ENCODE results near the gene MAN1A2. TPM values are rescaled to one million over a fixed set of nuclear protein-coding genes. Genes with fewer than 3 reads are reported as not detected.

MAN1A2 gene
- polyA plus RNA-seq, 3 donors from 2014 or later = 21.9 to 29.2 (median 22.7) TPM

DNA sequence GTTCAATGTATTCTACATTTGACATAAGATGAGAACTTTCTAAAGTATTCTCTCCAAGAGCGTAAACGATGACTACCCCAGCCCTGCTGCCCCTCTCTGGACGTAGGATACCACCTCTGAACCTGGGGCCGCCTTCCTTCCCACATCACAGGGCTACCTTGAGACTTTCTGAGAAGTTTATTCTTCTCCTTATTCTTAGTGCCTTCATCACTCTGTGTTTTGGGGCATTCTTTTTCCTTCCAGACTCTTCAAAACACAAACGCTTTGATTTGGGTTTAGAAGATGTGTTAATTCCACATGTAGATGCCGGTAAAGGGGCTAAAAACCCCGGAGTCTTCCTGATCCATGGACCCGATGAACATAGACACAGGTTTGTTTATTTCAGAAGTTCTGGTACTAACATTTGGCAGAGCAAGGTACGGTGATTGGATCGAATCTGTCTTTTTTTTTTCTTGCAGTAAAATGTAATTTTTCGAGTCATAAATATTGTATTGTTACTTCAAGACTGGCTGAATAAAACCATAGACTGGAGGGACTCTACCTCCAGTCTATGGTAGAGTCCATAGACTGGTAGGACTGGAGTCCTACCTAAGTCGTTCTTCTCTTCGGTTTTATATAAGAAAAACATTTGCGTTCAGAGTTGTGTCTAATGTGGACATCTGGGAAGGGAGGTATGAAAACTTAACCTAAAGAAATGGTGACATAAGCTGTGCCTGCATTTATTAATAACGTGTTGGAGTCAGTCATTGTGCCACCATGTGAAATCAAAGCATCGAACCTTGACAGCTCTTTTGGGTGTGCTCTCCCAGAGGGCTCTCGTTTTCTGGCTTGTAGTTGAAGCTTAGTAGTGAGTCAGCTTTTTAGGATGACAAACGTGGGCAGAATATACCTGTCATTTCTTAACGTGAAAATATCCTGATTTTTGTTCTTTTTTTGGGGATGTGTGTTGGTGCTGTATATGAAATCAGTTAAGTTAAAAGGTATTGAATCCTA, 1.2 kb downstream of the MAN1A2 start:
- peaks cover 67 to 74% of the 10 kb centered on the region in 2 donors for H3K4me1 Mint-ChIP-seq
- DNase-seq = no peak
- H3K4me3 Mint-ChIP-seq = peak overlapping the region; percentile 85 to 98 (median 92)
- no peaks in the 10 kb centered on the region for H3K36me3 Mint-ChIP-seq
- H3K27me3 Mint-ChIP-seq (ENCODE audit: low read depth in 3 of 3) = peaks cover 11 to 17% (median 13%) of the 10 kb centered on the region in 3 donors
- peak overlapping the region; percentile 76 to 94 (median 90) for H3K27ac Mint-ChIP-seq
- no peaks in the 10 kb centered on the region for H3K9me3 Mint-ChIP-seq

DNA sequence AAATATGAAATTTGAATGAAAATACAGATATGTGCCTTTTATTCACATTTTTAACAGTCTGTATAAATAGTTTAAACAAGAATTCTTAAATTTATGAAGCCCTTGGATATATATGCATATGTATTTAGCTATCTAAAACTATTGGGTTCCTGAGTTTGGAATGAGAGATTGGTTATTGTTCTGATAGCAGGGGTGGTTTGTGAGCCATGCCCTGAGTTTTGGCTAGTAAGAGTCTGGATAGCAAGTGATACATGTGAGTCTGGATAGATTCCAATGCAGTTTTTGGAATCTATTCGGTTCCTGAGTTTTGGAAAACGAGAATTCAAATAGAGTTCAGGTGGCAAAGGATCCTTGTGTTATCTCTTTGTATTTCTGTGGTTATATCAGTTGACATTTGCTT, 2.8 kb downstream of the MAN1A2 start:
- Mint-ChIP-seq H3K36me3 (no peaks in the 10 kb centered on the region), H3K9me3 (no peaks in the 10 kb centered on the region), H3K27ac (peak overlapping the region in 4 of 6 donors; percentile 42 to 79 (median 74)), H3K4me1 (peaks cover 75 to 84% of the 10 kb centered on the region in 2 donors), H3K4me3 (peak overlapping the region; percentile 85 to 98 (median 92)), H3K27me3 (ENCODE audit: low read depth in 3 of 3) (peaks cover 11 to 17% (median 13%) of the 10 kb centered on the region in 3 donors)
- DNase-seq = no peak

DNA sequence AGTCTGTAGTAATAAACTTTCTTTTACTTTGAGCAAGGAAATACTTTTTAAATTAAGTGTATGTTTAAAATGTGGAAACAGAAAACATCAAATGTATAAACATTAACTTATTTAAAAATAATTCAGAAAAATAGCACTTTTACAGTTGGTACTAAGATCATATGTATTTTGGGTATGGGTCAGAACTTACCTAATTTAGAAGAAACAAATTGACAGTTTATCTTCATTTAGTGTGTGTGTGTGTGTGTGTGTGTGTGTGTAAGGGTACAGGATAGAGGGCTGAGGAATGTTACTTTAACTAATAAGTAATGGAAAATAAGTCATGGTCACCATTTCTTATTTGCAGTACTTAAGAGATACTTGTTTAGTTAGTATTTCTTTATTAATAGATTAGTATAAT, 3.3 kb downstream of the MAN1A2 start:
- peak overlapping the region in 2 of 6 donors; percentile 48 to 76 for H3K27ac Mint-ChIP-seq
- H3K4me3 Mint-ChIP-seq = peak overlapping the region; percentile 85 to 98 (median 92)

DNA sequence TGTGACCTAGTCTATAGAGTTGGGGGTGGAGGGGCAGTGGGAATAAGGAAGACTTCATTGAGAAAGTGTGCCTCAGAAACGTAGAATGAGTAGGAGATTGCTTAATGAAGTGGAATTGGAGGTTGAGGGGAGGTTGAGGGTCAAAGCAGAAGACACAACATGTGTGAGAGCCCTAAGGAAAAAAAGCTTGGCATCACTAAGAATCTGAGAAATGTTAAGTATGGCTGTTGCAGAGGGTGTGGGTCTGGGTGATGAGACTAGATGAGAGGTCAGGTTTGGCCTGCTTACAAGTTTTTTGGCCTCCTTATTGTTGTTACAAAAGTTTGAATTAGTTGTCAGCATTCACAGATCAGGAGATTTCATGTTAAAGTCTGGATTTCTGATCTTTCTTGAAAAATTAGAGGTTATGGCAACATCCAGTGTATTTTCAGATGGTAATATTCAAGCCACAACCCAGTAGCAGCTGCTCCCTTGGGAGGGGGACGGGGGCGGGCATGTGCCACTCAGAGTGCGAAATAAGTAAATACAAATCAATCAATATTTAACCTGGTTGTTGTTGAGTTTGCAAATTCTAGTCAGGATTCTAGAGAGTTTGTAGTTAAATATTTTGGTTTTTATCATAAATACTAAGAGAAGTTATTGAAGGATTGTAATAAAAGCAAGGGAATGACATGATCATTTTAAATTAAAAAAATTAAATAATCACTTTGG, 4.3 kb downstream of the MAN1A2 start:
- H3K4me1 Mint-ChIP-seq = peaks cover 70 to 81% of the 10 kb centered on the region in 2 donors
- no peaks in the 10 kb centered on the region for H3K36me3 Mint-ChIP-seq
- peak overlapping the region in 4 of 6 donors; percentile 19 to 37 (median 27) for H3K27ac Mint-ChIP-seq
- DNase-seq = no peak
- H3K27me3 Mint-ChIP-seq (ENCODE audit: low read depth in 3 of 3) = peaks cover 2 to 10% (median 6%) of the 10 kb centered on the region in 3 donors
- no peaks in the 10 kb centered on the region for H3K9me3 Mint-ChIP-seq
- peak overlapping the region; percentile 46 to 92 (median 58) for H3K4me3 Mint-ChIP-seq

More for the DNA sequence above, 3.3 kb downstream of the MAN1A2 start:
- H3K27me3 Mint-ChIP-seq (ENCODE audit: low read depth in 3 of 3) = peaks cover 11 to 17% (median 12%) of the 10 kb centered on the region in 3 donors
- peaks cover 73 to 84% of the 10 kb centered on the region in 2 donors for H3K4me1 Mint-ChIP-seq
- no peak for DNase-seq
- no peaks in the 10 kb centered on the region for H3K9me3 Mint-ChIP-seq
- H3K36me3 Mint-ChIP-seq = no peaks in the 10 kb centered on the region

DNA sequence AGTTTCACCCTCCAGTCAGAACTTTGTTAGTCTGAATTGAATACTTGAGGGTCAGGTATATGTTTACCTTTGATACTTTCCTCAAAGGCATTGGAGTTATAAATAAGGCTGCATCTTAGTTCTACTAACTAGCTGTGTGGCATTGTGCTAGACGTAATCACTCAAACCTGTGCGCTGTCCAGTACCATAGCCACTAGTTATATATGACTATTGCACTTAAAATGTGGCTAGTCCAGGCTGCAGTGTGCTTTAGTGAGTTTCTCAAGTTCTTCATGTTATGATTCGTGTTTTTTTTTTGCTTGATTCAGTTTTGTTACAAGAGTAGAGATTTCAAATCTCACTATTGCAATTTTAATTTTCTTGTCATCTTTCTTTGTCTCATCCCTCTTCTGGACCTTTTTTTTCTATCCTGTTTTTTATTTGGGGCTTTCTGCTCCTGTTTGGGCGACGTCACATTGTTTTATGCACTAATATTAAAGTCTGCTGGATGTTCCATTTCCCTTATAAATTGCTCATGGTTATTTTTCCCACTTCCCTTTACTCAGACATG, 5.7 kb downstream of the MAN1A2 start:
- peaks cover 66 to 79% of the 10 kb centered on the region in 2 donors for H3K4me1 Mint-ChIP-seq

DNA sequence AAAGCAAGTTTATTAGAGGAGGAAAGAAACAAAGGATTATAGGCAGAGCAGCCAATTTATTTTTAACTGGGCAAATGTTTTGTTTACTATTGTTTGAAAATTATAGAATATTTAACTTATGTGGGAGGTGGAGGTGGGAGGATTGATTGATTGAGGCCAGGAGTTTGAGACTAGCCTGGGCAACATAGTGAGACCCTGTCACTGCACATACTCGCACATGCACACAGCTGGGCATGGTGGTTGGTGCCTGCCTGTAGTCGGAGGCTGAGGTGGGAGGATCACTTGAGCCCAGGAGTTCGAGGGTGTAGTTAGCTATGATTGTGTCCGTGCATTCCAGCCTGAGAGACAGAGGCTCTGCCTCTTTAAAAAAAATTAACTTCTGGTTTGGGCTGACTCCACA, 6.7 kb downstream of the MAN1A2 start:
- Mint-ChIP-seq H3K27ac (no peak overlapping the region), H3K9me3 (no peaks in the 10 kb centered on the region), H3K36me3 (no peaks in the 10 kb centered on the region), H3K27me3 (ENCODE audit: low read depth in 3 of 3) (no peaks in the 10 kb centered on the region), H3K4me3 (peak overlapping the region in 1 of 5 donors; percentile 30), H3K4me1 (peaks cover 59 to 77% of the 10 kb centered on the region in 2 donors)
- DNase-seq = no peak

More for the DNA sequence above, 5.7 kb downstream of the MAN1A2 start:
- DNase-seq = no peak
- peaks cover 0 to 3% (median under 1%) of the 10 kb centered on the region in 3 donors for H3K27me3 Mint-ChIP-seq (ENCODE audit: low read depth in 3 of 3)
- peak overlapping the region in 1 of 5 donors; percentile 7 for H3K4me3 Mint-ChIP-seq
- H3K9me3 Mint-ChIP-seq = no peaks in the 10 kb centered on the region
- peak overlapping the region in 1 of 6 donors; percentile 12 for H3K27ac Mint-ChIP-seq
- H3K36me3 Mint-ChIP-seq = no peaks in the 10 kb centered on the region

DNA sequence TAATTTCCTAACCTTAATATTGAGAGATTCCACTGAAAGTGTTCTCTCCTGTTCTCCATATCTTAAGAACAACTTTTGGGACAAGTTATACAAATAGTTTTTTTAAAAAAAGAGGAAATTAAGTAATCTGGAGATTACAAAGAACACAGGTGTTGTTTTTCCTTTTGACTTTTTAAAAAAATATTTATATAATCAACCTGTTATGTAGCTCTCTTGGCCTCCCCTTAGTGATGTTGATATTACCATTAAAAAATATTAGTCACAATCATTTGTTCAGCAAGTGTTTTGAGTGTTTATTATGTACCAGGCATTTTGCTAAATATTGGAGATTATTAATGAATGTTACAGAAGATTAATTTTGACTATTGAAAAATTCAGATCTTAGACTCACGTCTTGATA, 8.1 kb downstream of the MAN1A2 start:
- DNase-seq = no peak
- Mint-ChIP-seq H3K27me3 (ENCODE audit: low read depth in 3 of 3) (no peaks in the 10 kb centered on the region), H3K9me3 (no peaks in the 10 kb centered on the region), H3K4me1 (peaks cover 56 to 77% of the 10 kb centered on the region in 2 donors), H3K36me3 (no peaks in the 10 kb centered on the region), H3K4me3 (no peak overlapping the region), H3K27ac (no peak overlapping the region)

DNA sequence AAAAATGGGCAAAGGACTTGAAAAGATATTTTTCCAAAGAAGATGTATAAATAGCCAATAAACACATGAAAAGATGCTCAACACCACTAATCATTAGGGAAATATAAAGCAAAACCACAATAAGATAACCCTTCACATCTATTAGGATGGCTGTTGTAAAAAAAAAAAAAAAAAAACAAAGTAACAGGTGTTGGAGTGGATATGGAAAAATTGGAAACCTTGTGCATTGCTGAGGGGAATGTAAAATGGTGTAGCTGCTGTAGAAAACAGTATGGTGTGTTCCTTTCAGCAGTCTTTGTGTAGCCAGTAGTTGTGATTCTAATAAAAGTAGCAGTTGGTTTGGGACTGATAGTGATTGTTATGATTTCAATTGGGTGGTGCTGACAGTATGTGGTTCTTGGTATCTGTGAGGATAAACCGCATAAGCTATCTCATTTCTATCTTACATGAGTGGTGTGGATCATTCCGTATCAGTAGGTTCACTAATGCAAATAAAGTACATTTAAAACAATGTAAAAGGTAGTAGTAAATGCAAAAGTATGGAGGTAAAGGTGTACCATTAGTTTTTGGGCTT, 19.9 kb downstream of the MAN1A2 start:
- H3K27me3 Mint-ChIP-seq (ENCODE audit: low read depth in 3 of 3) = no peaks in the 10 kb centered on the region
- H3K4me1 Mint-ChIP-seq = peaks cover 64 to 93% of the 10 kb centered on the region in 2 donors
- H3K27ac Mint-ChIP-seq = peak overlapping the region; percentile 22 to 66 (median 56)
- H3K36me3 Mint-ChIP-seq = peaks cover 3 to 9% (median 4%) of the 10 kb centered on the region in 3 donors
- peak overlapping the region; percentile 8 to 53 (median 30) for H3K4me3 Mint-ChIP-seq
- DNase-seq = no peak
- H3K9me3 Mint-ChIP-seq = peaks cover 6 to 13% (median 9%) of the 10 kb centered on the region in 6 donors

DNA sequence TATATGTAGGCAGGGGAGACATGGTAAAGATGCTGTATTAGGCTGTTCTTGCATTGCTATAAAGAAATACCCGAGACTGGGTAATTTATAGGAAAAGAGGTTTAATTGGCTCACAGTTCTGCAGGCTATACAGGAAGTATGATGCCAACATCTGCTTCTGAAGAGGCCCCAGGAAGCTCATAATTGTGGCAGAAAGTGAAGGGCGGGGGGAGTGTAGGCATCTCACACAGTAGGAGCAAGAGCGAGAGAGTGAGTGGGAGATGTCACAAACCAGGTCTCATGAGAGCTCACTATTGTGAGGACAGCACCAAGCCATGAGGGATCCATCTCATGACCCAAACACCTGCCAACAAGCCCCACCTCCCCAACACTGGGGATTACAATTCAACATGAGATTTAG, 21.1 kb downstream of the MAN1A2 start:
- DNase-seq = no peak
- Mint-ChIP-seq H3K27ac (peak overlapping the region; percentile 1 to 83 (median 60)), H3K9me3 (peaks cover 4 to 9% (median 8%) of the 10 kb centered on the region in 6 donors), H3K4me3 (peak overlapping the region in 4 of 5 donors; percentile 30 to 44 (median 38)), H3K27me3 (ENCODE audit: low read depth in 3 of 3) (no peaks in the 10 kb centered on the region), H3K4me1 (peaks cover 67 to 99% of the 10 kb centered on the region in 2 donors), H3K36me3 (peaks cover 0 to 9% (median 3%) of the 10 kb centered on the region in 3 donors)

DNA sequence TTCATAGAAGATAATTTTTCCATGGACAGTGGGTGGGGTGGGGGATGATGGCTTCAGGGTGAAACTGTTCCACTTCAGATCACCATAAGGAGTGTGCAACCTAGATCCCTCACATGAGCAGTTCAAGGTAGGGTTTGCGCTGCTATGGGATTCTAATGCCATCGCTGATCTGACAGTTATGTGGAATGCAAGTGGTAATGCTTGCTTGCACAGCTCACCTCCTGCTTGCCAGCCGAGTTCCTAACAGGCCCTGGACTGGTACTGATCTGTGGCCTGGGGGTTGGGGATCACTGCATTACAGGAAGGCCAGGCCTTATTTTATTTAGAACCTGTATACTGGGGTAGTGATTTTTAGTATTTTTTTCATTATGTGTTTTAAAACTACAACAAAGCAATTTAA, 22.0 kb downstream of the MAN1A2 start:
- peak overlapping the region in 2 of 6 donors; percentile 59 to 72 for H3K27ac Mint-ChIP-seq
- peaks cover 0 to 3% (median 0%) of the 10 kb centered on the region in 3 donors for H3K36me3 Mint-ChIP-seq
- peaks cover 0 to 3% (median under 1%) of the 10 kb centered on the region in 6 donors for H3K9me3 Mint-ChIP-seq
- H3K4me3 Mint-ChIP-seq = no peak overlapping the region
- no peak for DNase-seq
- no peaks in the 10 kb centered on the region for H3K27me3 Mint-ChIP-seq (ENCODE audit: low read depth in 3 of 3)
- peaks cover 72 to 96% of the 10 kb centered on the region in 2 donors for H3K4me1 Mint-ChIP-seq

DNA sequence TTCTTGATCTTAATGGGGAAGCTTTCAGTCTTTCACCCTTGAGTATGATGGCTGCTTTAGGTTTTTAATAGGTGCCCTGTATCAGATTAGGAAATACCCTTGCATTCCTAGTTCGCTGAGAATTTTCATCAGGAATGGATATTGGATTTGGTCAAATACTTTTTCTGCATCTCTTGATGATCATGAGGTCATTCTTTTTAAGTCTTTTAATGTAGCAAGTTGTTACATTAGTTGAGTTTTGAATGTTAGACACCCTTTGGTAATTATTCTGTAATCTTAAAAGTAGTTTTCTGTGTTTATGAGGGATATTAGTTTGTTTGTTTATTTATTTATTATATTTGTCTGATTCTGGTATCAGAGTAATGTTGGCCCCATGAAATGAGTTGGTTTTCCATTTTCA, 22.5 kb downstream of the MAN1A2 start:
- Mint-ChIP-seq H3K27me3 (ENCODE audit: low read depth in 3 of 3) (no peaks in the 10 kb centered on the region), H3K27ac (peak overlapping the region in 1 of 6 donors; percentile 9), H3K36me3 (no peaks in the 10 kb centered on the region), H3K9me3 (no peaks in the 10 kb centered on the region), H3K4me3 (no peak overlapping the region), H3K4me1 (peaks cover 76 to 96% of the 10 kb centered on the region in 2 donors)
- DNase-seq = no peak

DNA sequence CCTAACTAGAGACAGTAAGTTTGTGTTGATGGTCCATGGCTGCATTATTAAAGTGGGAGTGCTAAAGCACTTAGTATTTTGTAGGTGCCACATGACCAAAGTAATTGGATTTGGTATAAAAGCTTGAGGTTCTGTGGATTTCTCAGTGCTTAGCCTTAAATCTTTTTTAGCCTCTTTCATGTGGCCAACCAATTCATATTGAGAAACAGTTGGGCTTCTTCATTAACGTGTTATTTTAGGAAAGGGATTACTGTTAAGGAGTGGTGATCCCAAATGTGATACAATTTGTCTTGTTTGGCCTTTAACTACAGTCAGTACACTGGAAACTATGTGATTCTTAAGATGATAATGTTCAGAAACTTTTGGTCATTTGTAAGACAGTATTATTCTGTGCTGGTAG, 25.5 kb downstream of the MAN1A2 start:
- Mint-ChIP-seq H3K4me3 (no peak overlapping the region), H3K27ac (no peak overlapping the region), H3K27me3 (ENCODE audit: low read depth in 3 of 3) (no peaks in the 10 kb centered on the region), H3K4me1 (peaks cover 66 to 90% of the 10 kb centered on the region in 2 donors), H3K9me3 (no peaks in the 10 kb centered on the region), H3K36me3 (no peaks in the 10 kb centered on the region)
- no peak for DNase-seq

DNA sequence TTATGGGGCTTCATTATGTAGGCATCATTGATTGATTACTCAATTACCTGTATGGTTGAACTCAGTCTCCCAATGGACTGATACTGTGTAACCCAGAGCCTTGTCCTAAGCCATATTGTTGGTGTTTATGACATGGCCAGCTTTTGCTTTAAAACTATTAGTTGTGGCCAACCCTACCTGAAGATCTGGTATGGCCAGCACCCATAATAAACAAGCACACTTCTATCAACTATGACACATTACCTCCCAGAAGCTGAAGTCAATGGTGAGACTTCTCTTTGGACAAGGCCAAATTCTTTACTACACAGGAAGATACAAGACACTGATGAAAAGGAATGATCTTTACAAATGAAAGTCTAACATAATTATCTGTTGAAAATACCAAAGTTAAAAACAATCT, 28.8 kb downstream of the MAN1A2 start:
- peaks cover 65 to 91% of the 10 kb centered on the region in 2 donors for H3K4me1 Mint-ChIP-seq

More for the DNA sequence above, 28.8 kb downstream of the MAN1A2 start:
- Mint-ChIP-seq H3K27ac (no peak overlapping the region), H3K36me3 (no peaks in the 10 kb centered on the region), H3K4me3 (no peak overlapping the region), H3K27me3 (ENCODE audit: low read depth in 3 of 3) (no peaks in the 10 kb centered on the region), H3K9me3 (no peaks in the 10 kb centered on the region)
- DNase-seq = no peak

Measured in immature natural killer cell (primary cell).